Smooth muscle cell (in vitro differentiated cells): ENCODE measurements around the gene MRPL27. TPM values are rescaled to one million over a fixed set of nuclear protein-coding genes. Genes with fewer than 3 reads are reported as not detected.

Experiments
- DNase-seq: peaks from one replicate; lab custom pipeline; 2025; ENCODE audit not compliant: unreplicated experiment; lab: John Stamatoyannopoulos, UW
- H2AFZ ChIP-seq: fragments of 200-600 bp; sonication (generic); 2 replicates; pipeline ENCODE4 v1.6.0; 2016; ENCODE audit warnings: antibody characterized with exemption, low read depth, mild to moderate bottlenecking
- H3F3A ChIP-seq: fragments of 200-600 bp; sonication (generic); 2 replicates; pipeline ENCODE4 v1.6.0; 2017; ENCODE audit warnings: antibody characterized with exemption, low read depth
- H3K27ac ChIP-seq: fragments of 200-600 bp; sonication (generic); 2 replicates; pipeline ENCODE4 v1.5.1; 2016; ENCODE audit warnings: low read depth, mild to moderate bottlenecking
- H3K27me3 ChIP-seq: fragments of 200-600 bp; sonication (generic); 2 replicates; pipeline ENCODE4 v1.6.1; 2016; ENCODE audit warnings: low read depth, mild to moderate bottlenecking
- H3K36me3 ChIP-seq: fragments of 200-600 bp; sonication (generic); 2 replicates; pipeline ENCODE4 v1.5.1; 2016; ENCODE audit warnings: low read depth
- H3K4me1 ChIP-seq: fragments of 200-600 bp; sonication (generic); 2 replicates; pipeline ENCODE4 v1.5.1; 2016; ENCODE audit warnings: low read depth
- H3K4me2 ChIP-seq: fragments of 200-600 bp; sonication (generic); 2 replicates; pipeline ENCODE4 v1.6.0; 2016; ENCODE audit warnings: mild to moderate bottlenecking
- H3K4me3 ChIP-seq: fragments of 200-600 bp; sonication (generic); 2 replicates; pipeline ENCODE4 v1.5.1; 2016; ENCODE audit warnings: mild to moderate bottlenecking
- H3K79me2 ChIP-seq: fragments of 200-600 bp; sonication (generic); 2 replicates; pipeline ENCODE4 v1.6.0; 2016; ENCODE audit warnings: low read depth, mild to moderate bottlenecking
- H3K9ac ChIP-seq: fragments of 200-600 bp; sonication (generic); 2 replicates; pipeline ENCODE4 v1.6.0; 2016; ENCODE audit warnings: low read depth
- H3K9me3 ChIP-seq: fragments of 200-600 bp; sonication (generic); replicated peaks from 2 replicates; pipeline ENCODE4 v1.5.1; 2016; ENCODE audit warnings: low read depth
- H4K20me1 ChIP-seq: fragments of 200-600 bp; sonication (generic); 2 replicates; pipeline ENCODE4 v1.6.0; 2016; ENCODE audit warnings: low read depth
- CTCF ChIP-seq: fragments of 200-600 bp; sonication (generic); IDR thresholded peaks from 2 replicates; pipeline ENCODE4 v1.5.1; 2017; ENCODE audit warnings: borderline replicate concordance, mild to moderate bottlenecking, antibody characterized with exemption; ENCODE audit not compliant: insufficient read depth, poor library complexity, severe bottlenecking
- WGBS: methylation state at CpG from one replicate; pipeline ENCODE4 v1.1.7; 2016; ENCODE audit warnings: low lambda C conversion rate; 5-methylcytosine and 5-hydroxymethylcytosine counted together
- polyA plus RNA-seq: library from polyadenylated mRNA; unstranded; fragments of >200 nt; fragmentation: Nextera tagmentation; extraction: Ambion mirVana; gene quantifications from 2 replicates; pipeline ENCODE4 v1.2.1, GENCODE V29; 2016
- total RNA-seq: library from RNA; depleted of rRNA; stranded (reverse); fragments of >200 nt; gene quantifications from 2 replicates; pipeline ENCODE4 v1.2.3, GENCODE V29; 2014

MRPL27 gene
- total RNA-seq = 62.8 and 69.8 TPM in 2 replicates
- 130 and 138 TPM in 2 replicates for polyA plus RNA-seq

DNA sequence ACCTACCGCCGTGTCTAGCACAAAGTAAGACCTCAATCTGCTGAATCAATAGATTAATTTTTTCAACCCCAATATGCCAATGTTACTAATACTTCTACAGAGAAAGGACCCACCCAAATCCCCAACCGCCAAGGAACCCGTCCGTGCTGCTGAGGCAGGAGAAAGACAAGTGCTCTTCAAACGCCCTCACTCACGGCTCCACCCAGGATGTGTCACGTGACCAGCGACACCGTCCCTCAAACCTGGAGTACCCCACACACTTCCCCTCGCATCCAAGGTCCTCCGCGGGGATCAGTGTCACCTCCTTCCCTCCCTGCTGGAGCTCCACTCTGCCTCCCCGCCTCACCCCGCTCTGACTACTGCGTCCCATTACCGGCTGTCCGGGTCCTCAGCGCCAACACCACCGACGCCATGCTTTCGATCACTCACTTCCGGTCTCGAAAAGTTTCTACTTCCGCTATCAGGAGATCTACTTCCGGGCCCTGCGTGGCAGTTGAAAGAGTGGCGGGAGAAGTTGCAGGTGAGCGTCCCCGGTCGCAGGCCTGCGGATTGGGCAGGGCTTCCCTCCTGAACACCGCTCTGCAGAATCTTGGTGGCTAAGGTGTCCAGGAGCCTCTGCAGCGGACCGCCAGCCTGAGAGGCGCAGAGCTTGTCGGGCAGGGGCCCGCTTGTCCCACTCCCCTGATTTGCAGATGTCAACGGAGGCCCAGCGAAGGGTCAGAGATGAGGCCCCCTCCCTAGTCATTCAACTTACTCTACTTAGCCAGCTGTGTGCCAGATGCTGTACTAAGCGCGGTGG is at the start of gene MRPL27, which contains the start of gene EME1:
Gene MRPL27 (minus strand): TSS at position 427 of the 799 bp plus-strand sequence. CDS start 14 bp downstream, at position 413.
Gene EME1 (plus strand): TSS at position 472 of the 799 bp plus-strand sequence. CDS start 1,980 bp downstream, outside the sequence.
- H4K20me1 ChIP-seq = no peaks in the 10 kb centered on the region
- H3F3A ChIP-seq = no peaks in the 10 kb centered on the region
- peaks cover 11% of the 10 kb centered on the region for H3K4me1 ChIP-seq
- no peak for TF ChIP-seq CTCF
- no peaks in the 10 kb centered on the region for H3K27me3 ChIP-seq
- H3K9ac ChIP-seq = peak within 1 kb of the TSS; percentile 89
- peak within 1 kb of the TSS; percentile 83 for H3K27ac ChIP-seq
- peak; percentile 49 for DNase-seq
- peaks cover 15% of the 10 kb centered on the region for H3K79me2 ChIP-seq
- peak within 1 kb of the TSS; percentile 91 for H3K4me3 ChIP-seq
- no peaks in the 10 kb centered on the region for H3K9me3 ChIP-seq
- H2AFZ ChIP-seq = peak within 1 kb of the TSS; percentile 88
- peak within 1 kb of the TSS; percentile 88 for H3K4me2 ChIP-seq
- H3K36me3 ChIP-seq = peaks cover 5% of the 10 kb centered on the region
- 3% methylated on average over 42 of the region's 42 CpGs for WGBS

DNA sequence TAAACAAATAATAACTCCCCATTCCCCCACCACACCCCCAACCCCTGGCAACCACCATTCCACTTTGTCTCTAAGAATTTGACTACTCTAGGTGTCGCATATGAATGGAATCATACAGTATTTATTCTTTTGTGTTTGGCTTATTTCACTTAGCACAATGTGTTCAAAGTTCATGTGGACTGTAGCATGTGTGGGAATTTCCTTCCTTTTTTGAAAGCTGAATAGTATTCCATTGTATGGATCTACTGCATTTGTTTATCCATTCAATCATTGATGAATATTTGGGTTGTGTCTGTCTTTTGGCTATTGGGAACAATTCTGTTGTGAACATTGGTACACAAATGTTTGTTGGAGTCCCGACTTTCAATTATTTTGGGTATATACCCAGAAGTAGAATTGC is 49.8 kb upstream of the MRPL27 start:
- no peak overlapping the region for H3K4me3 ChIP-seq
- no peak overlapping the region for H3K4me2 ChIP-seq
- no peak overlapping the region for H3K9ac ChIP-seq
- no peak for TF ChIP-seq CTCF
- peaks cover 11% of the 10 kb centered on the region for H3F3A ChIP-seq
- H3K27me3 ChIP-seq = no peaks in the 10 kb centered on the region
- 97% methylated on average over 2 of the region's 2 CpGs for WGBS
- H3K9me3 ChIP-seq = no peaks in the 10 kb centered on the region
- no peak overlapping the region for H2AFZ ChIP-seq
- no peak overlapping the region for H3K27ac ChIP-seq
- no peaks in the 10 kb centered on the region for H3K36me3 ChIP-seq
- no peaks in the 10 kb centered on the region for H3K79me2 ChIP-seq
- H3K4me1 ChIP-seq = peaks cover 13% of the 10 kb centered on the region
- no peaks in the 10 kb centered on the region for H4K20me1 ChIP-seq
- DNase-seq = no peak

DNA sequence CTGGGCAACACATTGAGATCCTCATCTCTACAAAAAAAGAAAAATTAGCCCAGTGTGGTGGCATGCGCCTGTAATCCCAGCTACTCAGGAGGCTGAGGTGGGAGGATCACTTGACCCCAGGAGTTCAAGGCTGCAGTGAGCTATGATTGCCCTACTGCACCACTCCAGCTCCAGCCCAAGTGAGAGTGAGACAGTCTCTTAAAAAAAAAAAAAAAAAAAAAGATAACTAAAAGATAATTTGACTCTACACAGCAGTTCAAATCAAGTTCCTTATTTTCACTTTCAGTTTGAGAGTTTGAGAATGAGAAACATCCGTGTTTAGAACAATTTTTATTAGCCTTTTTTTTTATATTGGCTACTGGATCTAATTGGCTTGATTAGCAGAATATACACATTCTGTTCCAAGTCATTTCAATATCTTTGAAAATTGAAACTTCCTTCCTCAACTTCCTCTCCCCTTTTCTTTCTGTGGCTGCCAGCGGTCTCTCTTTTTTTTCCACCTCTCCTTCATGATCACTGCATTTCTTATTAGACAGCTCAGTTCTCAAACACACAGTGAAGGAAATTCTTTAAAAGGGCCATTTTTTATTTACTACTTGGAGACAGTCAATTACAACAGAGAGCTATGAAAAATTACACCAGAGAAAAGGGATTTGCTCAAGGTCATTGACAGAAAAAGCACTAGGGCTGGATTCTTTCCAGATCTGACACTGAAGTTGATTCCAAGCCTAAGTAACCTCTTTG is 48.5 kb upstream of the MRPL27 start:
- Histone ChIP-seq H3K36me3 (no peaks in the 10 kb centered on the region), H3K79me2 (no peaks in the 10 kb centered on the region), H3K9me3 (no peaks in the 10 kb centered on the region), H3F3A (peaks cover 9% of the 10 kb centered on the region), H3K27me3 (no peaks in the 10 kb centered on the region), H3K9ac (no peak overlapping the region), H3K4me3 (peak overlapping the region; percentile 10), H4K20me1 (no peaks in the 10 kb centered on the region), H3K4me2 (no peak overlapping the region), H3K4me1 (peaks cover 7% of the 10 kb centered on the region), H2AFZ (peak overlapping the region; percentile 42), H3K27ac (no peak overlapping the region)
- DNase-seq = no peak
- 93% methylated on average over 3 of the region's 3 CpGs for WGBS
- no peak for TF ChIP-seq CTCF
